SU-DHL-6 (cell line): Measurements from ENCODE around the gene C8G.

Experiments
- H2AFZ ChIP-seq: fragments of 200-600 bp; sonication (generic); 2 replicates; pipeline ENCODE4 v1.6.1; 2014; ENCODE audit warnings: low read depth, mild to moderate bottlenecking, moderate library complexity, mixed read lengths, antibody characterized with exemption, low read length; ENCODE audit not compliant: severe bottlenecking
- H3F3A ChIP-seq: fragments of 200-600 bp; shearing (Covaris generic); 2 replicates; pipeline ENCODE4 v1.6.0; 2016; ENCODE audit warnings: antibody characterized with exemption, mild to moderate bottlenecking; ENCODE audit not compliant: insufficient read depth
- H3K27ac ChIP-seq: fragments of 200-600 bp; sonication (generic); 2 replicates; pipeline ENCODE4 v1.5.1; 2016; ENCODE audit warnings: low read depth, mild to moderate bottlenecking, low read length, moderate library complexity, mixed read lengths
- H3K27me3 ChIP-seq: fragments of 200-600 bp; sonication (generic), shearing (Covaris generic); 2 replicates; pipeline ENCODE4 v1.6.0; 2014; ENCODE audit warnings: mild to moderate bottlenecking, low read length
- H3K36me3 ChIP-seq: fragments of 200-600 bp; sonication (generic); 2 replicates; pipeline ENCODE4 v1.6.1; 2014; ENCODE audit warnings: mild to moderate bottlenecking, low read length, mixed read lengths
- H3K4me2 ChIP-seq: fragments of 300-600, 200-600 bp; shearing (Covaris generic), sonication (generic); 2 replicates; pipeline ENCODE4 v1.6.0; 2014; ENCODE audit warnings: low read length, low read depth, mild to moderate bottlenecking; ENCODE audit not compliant: poor library complexity, severe bottlenecking
- H3K4me3 ChIP-seq: fragments of 200-600 bp; sonication (generic); 2 replicates; pipeline ENCODE4 v1.5.1; 2014; ENCODE audit warnings: antibody characterized with exemption, low read length, mild to moderate bottlenecking, mixed read lengths; ENCODE audit not compliant: insufficient read depth, poor library complexity, severe bottlenecking
- H3K79me2 ChIP-seq: fragments of 200-600 bp; sonication (generic); 2 replicates; pipeline ENCODE4 v1.6.1; 2014; ENCODE audit warnings: mild to moderate bottlenecking, low read length, moderate library complexity; ENCODE audit not compliant: insufficient read depth
- H3K9ac ChIP-seq: fragments of 200-600 bp; sonication (generic); 2 replicates; pipeline ENCODE4 v1.7.0; 2014; ENCODE audit warnings: mild to moderate bottlenecking, low read length
- H3K9me2 ChIP-seq: fragments of 200-600 bp; sonication (generic); replicated peaks from 2 replicates; pipeline ENCODE4 v1.6.1; 2014; ENCODE audit warnings: low read length; ENCODE audit not compliant: insufficient read depth
- H3K9me3 ChIP-seq: fragments of 200-600 bp; sonication (generic); 2 replicates; pipeline ENCODE4 v1.6.1; 2014; ENCODE audit warnings: low read length, mixed read lengths; ENCODE audit not compliant: insufficient read depth
- H4K20me1 ChIP-seq: fragments of 200-600 bp; sonication (generic); 2 replicates; pipeline ENCODE4 v1.6.1; 2014; ENCODE audit warnings: low read depth, mild to moderate bottlenecking, antibody characterized with exemption, low read length, moderate library complexity, mixed read lengths
- EZH2phosphoT487 ChIP-seq: fragments of 200-600 bp; sonication (generic), shearing (Covaris generic); conservative IDR thresholded peaks from 2 replicates; pipeline ENCODE4 v1.6.1; 2018; ENCODE audit warnings: mild to moderate bottlenecking, antibody characterized with exemption, low read length, moderate library complexity, mixed read lengths
- TF ChIP-seq, protein P1 (sequence below): fragments of 200-600 bp; sonication (generic); IDR thresholded peaks from one replicate; pipeline ENCODE4 v1.5.1; 2017; ENCODE audit warnings: antibody characterized with exemption, mild to moderate bottlenecking, low read length, moderate library complexity; ENCODE audit not compliant: insufficient read depth, poor library complexity, severe bottlenecking

The C8G gene

DNA sequence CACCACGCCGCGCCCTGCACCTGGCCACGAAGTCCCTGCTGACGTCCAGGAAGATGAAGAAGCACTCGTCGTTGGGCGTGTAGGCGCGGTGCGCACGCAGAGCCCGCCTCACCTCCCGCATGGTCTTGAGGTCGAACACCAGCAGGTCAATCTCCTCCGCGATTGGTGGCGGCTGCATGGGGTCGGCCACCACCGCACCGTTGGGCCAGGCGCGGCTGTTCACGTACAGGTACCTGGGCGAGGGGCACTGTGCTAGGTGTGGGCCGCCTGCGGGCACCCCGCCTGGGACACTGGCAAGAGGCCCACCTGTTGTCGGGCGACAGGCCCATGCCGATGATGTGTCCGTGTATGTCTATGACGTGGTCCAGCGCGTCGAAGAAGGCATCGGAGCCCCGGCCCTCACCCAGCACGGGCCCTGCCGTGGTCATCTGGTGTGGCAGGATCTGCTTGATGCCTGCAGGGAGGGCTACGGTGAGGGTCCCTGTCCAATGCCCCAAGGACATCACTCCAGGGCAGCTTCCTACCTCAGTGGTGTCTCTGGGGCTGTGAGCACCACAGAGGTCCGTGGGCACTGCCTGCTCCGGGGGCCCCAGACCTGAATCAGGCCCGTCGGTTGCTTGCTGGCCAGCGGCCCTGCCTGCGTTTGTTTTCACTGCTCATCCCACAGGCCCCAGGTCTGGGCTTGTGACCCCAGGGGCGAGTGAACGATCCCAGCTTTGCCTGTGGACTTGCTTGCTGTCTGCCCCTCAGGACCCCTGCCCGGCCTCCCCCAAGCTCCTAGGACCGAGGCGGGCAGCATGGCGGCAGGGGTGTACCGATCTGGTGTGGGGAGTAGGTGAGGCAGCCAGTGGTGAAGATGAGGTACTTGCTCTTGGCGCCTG, 3.6 kb upstream of the C8G start:
- no peaks in the 10 kb centered on the region for H3K9me3 ChIP-seq
- TF ChIP-seq, protein P1, sequence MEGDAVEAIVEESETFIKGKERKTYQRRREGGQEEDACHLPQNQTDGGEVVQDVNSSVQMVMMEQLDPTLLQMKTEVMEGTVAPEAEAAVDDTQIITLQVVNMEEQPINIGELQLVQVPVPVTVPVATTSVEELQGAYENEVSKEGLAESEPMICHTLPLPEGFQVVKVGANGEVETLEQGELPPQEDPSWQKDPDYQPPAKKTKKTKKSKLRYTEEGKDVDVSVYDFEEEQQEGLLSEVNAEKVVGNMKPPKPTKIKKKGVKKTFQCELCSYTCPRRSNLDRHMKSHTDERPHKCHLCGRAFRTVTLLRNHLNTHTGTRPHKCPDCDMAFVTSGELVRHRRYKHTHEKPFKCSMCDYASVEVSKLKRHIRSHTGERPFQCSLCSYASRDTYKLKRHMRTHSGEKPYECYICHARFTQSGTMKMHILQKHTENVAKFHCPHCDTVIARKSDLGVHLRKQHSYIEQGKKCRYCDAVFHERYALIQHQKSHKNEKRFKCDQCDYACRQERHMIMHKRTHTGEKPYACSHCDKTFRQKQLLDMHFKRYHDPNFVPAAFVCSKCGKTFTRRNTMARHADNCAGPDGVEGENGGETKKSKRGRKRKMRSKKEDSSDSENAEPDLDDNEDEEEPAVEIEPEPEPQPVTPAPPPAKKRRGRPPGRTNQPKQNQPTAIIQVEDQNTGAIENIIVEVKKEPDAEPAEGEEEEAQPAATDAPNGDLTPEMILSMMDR = no peak
- TF ChIP-seq EZH2phosphoT487 = no peak
- H3K4me2 ChIP-seq = no peak overlapping the region
- H3K4me3 ChIP-seq = no peak overlapping the region
- H3K27me3 ChIP-seq = no peaks in the 10 kb centered on the region
- H2AFZ ChIP-seq = no peak overlapping the region
- peaks cover 3% of the 10 kb centered on the region for H3F3A ChIP-seq
- H3K79me2 ChIP-seq = peaks cover 8% of the 10 kb centered on the region
- H3K27ac ChIP-seq = no peak overlapping the region
- H4K20me1 ChIP-seq = no peaks in the 10 kb centered on the region
- H3K9me2 ChIP-seq = no peaks in the 10 kb centered on the region
- no peak overlapping the region for H3K9ac ChIP-seq
- H3K36me3 ChIP-seq = no peaks in the 10 kb centered on the region

DNA sequence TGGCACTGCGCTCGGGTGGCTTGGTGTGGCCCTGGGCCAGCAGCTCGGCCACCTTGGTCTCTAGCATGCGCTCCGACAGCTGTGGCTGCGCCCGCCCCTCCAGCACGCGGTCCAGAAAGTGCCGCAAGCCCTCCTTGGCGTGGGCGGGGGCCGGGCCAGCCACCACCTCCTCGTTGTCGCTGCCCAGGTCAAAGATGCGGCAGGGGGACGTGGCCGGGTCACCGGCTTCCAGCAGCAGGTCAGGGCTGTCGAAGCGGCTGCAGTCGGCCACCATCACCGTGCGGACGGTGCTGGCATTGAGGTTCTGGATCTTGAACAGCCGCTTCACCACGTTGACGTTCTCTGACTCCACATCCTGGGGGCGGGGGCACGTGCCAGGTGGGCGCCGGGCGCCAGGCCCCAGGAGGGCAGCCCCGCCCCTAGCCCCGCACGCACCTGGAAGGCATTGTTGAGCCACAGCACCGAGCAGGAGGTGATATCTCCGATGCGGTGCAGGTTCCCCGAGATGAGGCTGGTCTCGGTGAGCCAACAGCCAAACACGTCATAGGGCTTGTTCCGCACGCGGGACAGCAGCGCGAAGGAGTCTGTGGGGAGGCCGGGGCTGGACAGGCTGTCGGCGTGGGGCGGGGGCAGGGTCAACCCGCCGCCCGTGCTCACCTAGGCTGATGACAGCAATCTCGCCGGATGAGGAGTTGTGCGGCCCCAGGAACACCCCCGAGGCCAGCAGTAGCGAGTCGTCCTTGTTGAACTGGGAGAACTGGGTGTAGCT, 2.7 kb upstream of the C8G start:
- H3K79me2 ChIP-seq = peaks cover 8% of the 10 kb centered on the region
- H3K9ac ChIP-seq = no peak overlapping the region
- no peaks in the 10 kb centered on the region for H3K36me3 ChIP-seq
- H4K20me1 ChIP-seq = no peaks in the 10 kb centered on the region
- no peak overlapping the region for H3K27ac ChIP-seq
- no peak overlapping the region for H3K4me2 ChIP-seq
- H3K9me2 ChIP-seq = no peaks in the 10 kb centered on the region
- H3F3A ChIP-seq = no peaks in the 10 kb centered on the region; the same call in 1 of the 2 replicates
- H3K4me3 ChIP-seq = no peak overlapping the region
- no peaks in the 10 kb centered on the region for H3K9me3 ChIP-seq
- H3K27me3 ChIP-seq = no peaks in the 10 kb centered on the region
- TF ChIP-seq, protein P1 = no peak
- no peak for TF ChIP-seq EZH2phosphoT487
- H2AFZ ChIP-seq = no peak overlapping the region

DNA sequence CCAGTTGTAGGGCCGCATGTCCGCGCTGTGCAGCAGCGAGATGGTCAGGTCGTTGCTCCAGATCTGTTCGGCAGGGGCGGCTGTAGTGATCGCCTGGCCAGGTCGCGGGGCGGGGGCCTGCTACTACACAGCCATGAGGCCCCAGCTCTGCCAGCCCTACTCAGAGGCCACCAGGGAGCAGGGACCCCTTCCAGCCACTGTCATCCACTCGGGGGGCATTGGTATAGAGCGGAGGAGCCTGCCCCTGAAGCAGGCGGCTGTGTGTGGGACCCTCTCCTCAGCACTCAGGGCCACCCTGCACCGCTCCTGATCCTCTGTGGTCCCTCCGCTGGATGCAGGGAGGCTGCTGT, 2.2 kb upstream of the C8G start:
- H3K9ac ChIP-seq = no peak overlapping the region
- no peaks in the 10 kb centered on the region for H3F3A ChIP-seq
- peaks cover 8% of the 10 kb centered on the region for H3K79me2 ChIP-seq
- no peaks in the 10 kb centered on the region for H3K36me3 ChIP-seq
- TF ChIP-seq, protein P1 = no peak
- no peak for TF ChIP-seq EZH2phosphoT487
- H3K9me2 ChIP-seq = no peaks in the 10 kb centered on the region
- H3K4me3 ChIP-seq = no peak overlapping the region
- no peak overlapping the region for H3K4me2 ChIP-seq
- no peak overlapping the region for H3K27ac ChIP-seq
- no peaks in the 10 kb centered on the region for H4K20me1 ChIP-seq
- no peak overlapping the region for H2AFZ ChIP-seq
- no peaks in the 10 kb centered on the region for H3K9me3 ChIP-seq
- no peaks in the 10 kb centered on the region for H3K27me3 ChIP-seq
